HG02943 (cell line): ENCODE results near the gene TLN1.

Source experiments
- ATAC-seq: cut with Tn5 transposase; IDR thresholded peaks from one replicate; pipeline ENCODE4 v1.9.1; 2021; ENCODE audit warnings: mild to moderate bottlenecking, low read depth, moderate library complexity; ENCODE audit not compliant: unreplicated experiment

The TLN1 gene

DNA sequence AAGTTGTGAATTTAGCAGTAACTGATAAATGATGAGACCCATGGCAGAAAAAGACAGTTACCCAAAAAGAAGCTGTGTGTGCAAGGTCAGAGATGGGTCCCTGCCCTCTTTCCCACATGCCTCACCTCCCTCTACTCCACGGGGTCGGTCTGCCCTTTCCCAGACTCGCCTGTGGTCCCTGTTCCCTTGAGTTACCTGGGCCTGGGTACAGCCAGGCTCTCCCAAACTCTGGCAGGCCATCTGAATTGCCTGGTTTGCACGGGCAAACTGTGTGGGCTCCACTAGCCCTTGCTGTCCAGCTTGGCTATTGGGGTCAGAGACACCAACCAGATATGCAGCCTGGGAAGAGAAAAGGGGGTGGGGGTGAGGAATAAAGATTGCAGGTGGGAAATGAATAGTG lies 23.8 kb downstream of the TLN1 start:
- no peak for ATAC-seq

DNA sequence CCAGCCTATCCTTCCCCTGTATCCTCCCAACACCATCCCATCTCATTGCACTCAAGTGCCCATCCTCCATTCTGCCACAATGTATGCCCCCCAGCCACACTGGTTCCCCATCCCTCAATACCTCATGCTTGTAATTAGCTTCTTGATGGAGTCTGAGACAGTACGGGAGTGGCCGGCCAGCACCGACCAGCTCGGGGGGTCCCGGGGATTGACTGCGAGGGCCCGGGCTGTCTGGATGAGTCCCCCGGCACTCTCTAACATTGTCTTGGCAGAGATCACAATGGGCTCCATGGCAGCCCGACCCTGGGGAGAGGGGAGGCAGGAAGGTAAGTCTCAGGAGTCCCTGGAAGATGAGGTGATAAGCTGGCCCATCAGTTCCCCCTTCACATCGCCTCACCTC lies 25.0 kb downstream of the TLN1 start:
- no peak for ATAC-seq

DNA sequence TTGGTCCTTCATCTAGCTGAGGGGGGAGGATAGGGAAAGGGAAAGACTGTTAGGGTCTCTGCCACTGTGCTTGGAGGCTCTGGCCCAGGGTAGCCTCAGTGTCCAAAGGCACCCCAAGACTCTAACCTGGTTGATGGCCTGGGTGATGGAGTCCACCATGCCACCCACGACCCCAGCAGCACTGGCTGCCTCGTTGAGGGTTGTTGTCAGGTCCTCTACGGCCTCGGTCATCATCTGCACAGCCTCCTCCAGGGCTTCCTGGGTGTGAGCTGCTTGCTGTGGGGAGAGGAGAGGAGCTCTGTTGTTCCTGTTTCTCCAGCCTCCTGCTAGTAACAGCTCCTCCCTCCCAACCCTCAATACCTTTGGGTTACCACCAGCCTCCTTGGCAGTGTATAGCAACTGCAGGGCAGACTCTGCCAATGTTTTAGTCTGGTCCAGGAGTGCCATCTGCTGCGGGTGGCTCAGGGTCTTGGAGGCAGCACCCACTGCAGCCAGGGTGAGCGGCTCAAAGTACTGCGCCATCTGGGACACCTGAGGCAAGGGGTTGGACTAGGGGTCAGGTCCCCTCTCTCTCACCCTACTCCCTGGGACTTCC lies 26.1 kb downstream of the TLN1 start:
- ATAC-seq = no peak

DNA sequence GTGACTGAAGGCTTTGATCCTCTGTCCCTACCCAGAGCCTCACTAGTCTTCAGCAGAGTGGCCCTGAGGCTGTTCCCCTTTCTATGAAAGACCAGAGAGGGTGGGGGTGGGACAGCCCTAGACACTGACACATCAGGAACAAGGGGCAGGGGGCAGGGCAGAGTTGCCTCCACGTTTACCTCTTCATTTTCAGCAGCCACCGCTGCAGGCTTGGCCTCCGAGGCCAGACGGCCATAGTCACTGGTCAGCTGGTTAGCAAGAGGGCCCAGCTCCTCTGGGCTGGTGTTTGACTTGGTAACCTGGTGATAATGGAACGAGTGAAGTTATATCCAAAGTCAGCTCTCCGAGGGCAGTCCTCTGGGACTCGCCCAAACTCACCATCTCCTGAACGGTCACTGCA lies 26.6 kb downstream of the TLN1 start:
- no peak for ATAC-seq

DNA sequence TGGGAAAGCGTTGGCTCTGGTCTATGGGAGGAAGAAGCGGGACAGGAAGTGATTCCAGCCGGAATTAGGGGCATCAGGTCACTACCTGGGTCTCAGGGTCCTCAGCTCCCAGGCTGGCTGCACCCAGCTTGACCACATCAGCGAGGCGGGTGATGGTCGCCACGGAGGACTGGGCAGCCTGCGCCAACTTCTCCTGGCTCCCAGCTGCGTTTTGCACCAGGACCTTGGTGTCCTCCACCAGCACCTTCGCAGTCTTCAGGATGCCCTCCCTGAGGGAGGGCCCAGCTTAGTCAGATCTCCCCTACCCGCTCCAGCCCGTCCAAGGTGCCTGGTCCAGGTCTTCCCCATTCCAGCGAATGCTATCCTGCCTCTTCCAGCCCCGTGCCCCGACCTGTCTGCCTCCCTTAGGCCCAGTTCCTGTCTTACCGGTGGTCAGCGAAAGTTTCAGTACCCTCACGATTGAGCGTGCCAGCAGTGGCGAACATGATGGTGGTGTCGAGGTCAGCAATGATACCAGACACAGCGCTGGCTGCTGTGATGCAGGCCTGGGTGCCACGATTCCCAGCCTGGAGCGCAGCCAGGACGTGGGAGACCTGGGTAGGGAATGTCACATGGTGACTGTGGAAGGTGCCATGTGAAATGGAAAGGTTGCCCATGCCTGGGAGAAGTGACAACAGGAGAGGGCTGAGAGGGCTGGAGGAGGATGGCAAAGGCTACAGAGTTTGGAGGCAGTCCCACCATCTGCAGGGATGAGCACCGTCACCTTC lies 27.9 kb downstream of the TLN1 start:
- no peak for ATAC-seq

DNA sequence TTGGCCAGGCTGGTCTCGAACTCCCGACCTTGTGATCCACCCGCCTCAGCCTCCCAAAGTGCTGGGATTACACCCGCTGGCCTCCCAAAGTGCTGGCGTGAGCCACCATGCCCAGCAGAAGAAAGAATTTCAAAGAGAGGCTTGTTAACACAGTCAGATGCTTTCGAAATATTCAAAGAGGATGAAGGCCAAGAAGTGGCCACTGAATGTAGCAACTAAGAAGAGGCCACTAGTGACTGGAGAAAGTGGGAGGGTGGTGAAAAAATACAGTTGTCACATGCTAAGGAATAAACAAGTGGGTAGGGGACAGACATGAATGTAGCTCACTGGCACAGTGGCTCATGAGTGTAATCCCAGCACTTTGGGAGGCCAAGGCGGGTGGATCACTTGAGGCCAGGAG lies 29.3 kb downstream of the TLN1 start:
- no peak for ATAC-seq

DNA sequence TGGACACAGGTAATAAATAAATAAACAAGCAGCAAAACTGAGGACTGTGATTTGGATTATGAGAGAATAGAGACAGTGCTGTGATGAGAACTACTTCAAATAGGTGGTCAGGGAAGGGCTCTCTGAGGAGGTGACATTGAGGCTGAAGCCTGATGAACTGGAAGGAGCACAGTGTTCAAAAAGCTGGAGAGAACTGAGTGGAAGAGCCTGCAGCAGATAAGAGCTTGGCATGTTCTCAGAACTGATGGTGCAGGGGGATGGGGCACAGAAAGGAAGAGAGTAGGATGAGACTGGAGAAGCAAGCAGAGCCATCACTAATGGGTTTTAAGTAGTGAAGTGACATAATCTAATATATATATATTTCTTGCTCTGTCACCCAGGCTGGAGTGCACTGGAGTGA lies 31.1 kb downstream of the TLN1 start:
- ATAC-seq = no peak

DNA sequence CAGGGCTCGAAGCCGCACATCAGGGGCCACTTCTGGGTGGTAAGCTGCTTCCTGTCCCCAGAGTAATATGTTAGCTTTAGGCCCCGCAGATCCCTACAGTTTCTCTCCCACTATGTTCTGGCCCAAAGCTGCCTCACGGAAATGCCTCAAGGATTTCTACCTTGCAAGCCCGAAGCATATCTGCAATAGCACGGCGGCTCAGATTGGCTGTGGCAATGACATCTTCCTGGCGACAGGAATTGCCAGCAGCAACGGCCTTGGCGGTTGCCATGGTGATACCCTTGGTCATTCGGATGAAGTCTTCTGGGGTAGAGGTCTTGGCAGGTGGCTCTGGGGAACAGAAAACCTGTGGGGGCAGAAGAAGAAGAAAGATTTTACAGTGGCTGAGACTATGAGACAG lies 32.0 kb downstream of the TLN1 start:
- no peak for ATAC-seq

DNA sequence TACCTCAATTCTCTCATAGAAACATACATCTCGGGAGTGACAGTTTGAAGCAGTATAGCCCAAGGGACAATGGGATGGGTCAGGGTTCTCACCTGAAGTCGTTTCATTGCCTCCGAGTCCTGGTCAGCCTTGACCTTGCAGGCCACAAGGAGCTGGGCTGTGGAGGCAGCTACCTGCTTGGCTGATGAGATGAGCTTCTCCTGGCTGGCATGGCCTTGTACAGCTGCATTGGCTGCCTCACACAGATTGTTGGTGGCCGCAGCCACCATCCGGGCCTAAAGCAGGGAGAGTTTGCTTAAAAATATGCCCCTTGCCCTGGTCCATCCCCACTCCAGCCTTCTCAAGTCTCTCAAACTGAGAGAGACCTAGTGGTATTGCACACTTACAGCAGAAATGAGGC lies 33.8 kb downstream of the TLN1 start:
- no peak for ATAC-seq

DNA sequence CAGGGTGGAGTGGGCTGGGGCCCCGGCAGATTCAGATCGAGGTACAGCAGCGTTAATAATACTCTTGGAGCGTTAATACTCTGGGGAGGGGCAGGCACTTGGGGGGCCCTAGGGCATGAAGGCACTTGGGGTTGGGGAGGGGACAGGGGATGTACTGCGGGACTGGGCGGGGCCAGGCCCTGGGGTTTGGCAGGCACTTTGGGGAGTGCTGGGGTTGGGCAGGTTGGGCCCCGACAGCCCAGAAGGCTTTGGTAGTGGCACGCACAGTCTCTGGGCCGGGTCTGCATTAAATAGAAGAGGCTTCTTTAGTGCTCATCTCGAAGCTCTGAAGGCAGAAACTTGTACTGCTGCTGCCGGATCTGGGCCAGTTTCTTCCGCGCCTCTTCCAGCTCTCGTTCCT lies 34.5 kb downstream of the TLN1 start:
- ATAC-seq = no peak

DNA sequence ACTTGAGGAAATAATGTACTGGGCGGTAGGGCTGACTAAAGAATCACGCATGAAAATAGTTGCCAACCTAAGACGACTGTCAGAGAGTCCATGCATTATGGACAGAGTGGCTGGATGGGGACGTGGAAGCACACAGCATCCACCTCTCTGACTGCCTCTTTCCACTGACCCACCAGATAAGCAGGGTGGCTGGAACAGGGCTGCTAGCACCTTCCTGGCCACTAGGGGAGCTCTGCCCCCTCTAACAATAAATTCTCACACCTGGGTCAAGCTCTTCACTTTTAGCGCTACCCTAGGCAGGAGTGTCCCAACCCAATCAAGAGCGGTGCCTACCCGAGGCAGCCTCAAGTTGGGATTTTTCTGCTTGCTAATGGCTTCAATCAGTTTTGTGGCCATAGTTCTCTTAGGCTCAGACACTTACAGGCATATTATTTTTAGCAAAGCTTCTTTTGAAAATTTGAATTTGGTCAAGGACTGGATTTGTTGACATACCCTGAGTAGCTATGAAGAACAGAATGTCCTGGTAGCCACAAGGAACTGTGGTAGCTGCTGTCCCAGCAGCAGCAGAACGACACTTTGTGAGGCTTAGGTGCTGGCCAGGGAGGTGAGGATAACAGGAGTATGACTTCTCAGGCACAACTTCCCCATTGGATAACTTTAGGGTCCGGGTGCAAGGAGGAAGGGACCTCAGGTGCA lies 35.3 kb downstream of the TLN1 start:
- ATAC-seq = no peak

DNA sequence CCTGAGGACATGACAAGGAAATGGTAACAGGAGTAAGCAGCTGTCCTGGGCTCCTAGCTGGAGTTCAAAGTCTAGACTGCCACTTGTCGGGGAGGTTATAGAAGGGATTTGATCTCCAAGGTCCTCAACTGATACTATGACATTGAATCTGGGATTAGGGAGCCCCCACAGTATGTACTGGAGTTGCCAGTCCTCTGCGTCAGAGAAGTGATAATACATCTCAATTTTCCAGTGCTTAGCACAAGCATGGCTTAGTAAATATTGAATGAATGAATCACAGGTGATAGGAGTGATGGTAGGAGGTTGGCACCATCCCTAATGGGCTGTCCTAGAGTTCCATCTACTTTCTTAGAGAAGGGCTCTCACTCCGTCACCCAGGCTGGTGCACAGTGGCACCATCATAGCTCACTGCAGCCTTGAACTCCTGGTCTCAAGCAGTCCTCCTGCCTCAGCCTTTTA lies 36.0 kb downstream of the TLN1 start:
- ATAC-seq = no peak

DNA sequence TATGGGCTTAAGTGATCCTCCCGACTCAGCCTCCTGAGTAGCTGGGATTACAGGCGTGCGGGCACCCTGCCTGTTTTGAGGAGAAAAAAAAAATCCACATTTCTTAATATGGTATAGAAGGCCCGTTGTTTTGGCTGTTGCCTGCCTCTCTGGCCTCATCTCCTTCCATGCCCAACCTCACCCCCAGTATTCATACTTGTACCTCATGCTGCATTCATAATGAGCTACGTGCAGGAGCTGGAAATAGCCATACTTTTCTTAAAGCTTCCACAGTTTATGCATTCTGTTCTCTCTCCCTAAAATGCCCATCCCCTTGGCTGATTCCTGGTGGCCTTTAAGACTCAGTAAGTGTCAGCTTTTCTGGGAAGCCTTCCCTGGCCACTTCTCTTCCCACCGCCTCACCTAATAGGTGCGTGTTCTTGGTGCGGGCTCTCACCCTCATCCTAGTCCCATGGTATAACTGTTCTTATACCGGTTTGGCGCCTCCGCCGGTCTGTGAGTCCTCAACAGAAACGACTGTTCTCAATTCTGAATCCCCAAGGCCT lies 40.2 kb downstream of the TLN1 start:
- ATAC-seq = no peak

DNA sequence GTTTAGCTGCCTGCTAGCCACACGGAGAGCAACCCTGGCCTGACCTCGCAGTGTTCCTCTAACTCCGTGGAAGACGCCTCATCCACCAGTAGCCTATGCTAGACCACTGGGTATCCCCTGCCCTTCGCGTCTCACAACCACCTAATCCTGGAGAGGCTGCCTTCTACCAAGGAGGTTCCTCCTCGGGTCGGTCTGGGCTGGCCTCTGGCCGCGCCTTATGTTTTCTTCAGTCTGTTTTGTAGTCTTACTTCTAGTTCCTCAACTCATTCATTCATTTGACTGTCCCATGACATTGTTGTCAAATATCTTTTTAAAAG lies 40.7 kb downstream of the TLN1 start:
- ATAC-seq = no peak

DNA sequence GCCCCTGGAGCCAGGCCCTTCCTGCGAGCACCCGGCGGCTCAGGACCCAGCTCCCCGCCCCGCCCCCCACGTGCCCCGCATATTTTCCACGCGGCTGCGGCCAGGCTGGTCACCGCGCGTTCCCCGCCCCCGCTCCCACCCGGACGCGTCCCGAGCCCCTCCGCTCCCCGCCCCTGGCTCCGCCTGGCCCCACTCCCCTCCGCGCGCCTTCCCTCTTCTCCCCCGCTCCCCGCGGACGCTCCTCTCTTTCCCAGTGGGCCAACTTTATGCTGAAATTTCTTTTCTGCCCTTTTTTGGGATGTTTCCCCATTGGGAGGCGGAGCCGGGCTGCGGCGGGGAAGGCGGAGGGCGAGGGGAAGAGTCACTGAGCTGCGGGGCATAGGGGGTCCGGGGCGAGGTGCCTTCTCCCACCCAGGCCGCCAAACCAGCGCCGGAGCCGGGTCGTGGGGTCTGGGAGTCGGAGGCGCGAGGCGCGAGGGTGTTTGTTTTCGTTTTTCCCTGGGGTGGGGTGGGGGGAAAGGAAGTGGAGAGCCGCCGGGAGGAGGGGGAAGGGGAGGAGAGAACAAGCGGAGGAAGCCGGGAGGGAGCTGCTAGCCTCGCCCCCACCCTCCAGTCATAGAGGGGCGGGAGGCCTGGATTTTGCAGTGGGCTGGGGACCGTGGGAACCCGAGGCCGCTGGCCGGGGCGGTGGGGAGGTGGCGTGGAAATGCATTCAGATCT lies 41.2 kb downstream of the TLN1 start:
- no peak for ATAC-seq

DNA sequence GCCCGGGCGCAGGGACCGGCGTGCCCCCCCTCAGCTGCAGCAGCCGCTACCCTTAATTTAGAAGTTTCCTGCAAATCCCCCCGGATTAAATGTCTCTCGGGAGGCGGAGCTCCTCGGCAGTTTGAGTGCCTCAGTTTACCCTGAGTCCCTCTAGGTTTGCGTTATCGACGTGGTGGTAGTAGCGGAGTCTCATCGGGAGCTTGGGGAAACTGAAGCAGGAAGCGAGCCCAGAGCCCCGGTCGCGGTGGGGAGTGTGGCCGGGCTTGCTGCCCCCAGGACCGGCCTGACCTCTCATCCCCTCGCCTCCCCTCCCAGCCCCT lies 41.7 kb downstream of the TLN1 start:
- no peak for ATAC-seq

DNA sequence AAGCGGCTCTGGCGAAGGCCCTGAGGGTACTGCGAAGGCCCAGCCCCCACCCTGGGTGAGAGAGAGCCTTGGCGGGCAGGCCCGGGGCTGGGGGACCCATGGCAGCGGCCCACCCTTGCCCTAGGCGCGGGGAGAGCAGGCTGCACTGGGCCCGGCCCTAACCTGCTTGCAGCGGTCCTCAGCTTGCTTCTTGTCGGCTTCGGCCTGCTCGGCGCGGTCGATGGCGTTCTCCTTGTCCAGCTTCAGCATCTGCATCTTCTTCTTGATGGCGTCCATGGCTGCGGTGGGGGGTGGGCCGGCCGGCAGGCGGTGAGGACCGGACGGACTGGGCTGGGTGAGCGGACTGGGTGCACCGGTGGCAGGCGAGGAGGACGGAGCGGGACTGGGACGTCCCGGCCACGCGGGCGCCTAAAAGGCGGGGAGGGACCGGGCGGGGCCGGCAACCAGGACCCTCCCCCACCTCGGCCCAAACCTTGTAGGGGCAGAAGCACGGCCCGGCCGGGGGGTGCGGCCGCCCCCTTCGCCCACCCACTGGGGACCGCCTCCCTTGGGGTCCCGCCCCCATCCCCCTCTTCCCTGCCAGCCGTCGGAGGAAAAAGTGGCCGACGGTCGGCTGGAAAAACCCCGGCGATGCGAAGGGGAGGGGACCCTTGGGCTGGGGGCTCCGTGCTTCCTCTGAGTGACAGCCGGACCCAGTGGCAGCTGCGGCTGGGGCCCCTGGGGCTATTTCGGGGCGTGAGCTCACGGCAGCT lies 42.3 kb downstream of the TLN1 start, which contains the start of gene TPM2:
TPM2 (minus strand) TSS at position 384 of the 752 bp plus-strand sequence; CDS start at position 276, 108 bp downstream.
- ATAC-seq = no peak

DNA sequence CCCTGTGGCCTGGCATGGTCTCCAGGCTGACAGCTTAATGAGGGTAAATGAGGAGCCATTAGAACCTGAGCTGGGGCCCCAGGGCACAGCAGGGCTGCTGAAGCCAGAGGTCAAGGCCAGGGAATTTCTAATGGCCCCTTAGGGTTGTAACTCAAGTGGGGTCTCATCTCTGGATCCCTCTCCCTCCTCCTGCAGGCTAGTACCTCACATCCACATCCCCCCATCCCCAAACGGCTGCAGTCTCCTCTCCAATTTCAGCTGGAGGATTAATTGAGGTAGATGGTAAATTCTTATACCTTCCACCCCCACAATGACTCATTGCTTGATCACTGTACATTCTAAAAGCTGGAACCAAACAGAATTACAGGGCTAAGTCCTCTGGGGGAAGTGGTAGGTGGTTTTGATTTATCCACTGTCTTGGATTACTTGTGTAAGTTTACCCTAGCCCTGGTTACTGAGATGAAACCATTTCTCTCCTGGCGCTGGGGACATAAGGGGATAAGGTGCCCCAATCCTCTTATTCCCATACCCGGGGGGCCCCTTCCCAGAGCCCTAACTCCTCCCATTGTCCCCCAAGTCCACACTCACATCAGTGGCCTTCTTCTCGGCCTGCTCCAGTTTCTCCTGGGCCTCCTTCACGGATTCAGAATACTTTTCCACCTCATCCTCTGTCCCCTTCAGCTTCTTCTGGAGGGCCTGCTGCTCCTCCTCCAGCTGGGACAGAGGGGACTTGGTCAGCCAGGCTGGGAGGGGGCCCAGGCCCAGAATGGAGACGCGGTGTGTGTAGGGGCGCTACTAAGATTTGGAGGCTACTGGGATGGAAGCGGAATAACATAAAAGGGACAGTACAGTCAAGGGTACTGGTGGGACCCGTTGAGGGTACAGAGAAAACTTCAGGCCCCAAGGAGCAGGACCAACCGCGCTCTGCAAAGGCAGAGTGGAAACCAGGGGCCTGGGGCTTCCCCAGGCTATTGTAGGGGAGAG lies 43.1 kb downstream of the TLN1 start:
- no peak for ATAC-seq

DNA sequence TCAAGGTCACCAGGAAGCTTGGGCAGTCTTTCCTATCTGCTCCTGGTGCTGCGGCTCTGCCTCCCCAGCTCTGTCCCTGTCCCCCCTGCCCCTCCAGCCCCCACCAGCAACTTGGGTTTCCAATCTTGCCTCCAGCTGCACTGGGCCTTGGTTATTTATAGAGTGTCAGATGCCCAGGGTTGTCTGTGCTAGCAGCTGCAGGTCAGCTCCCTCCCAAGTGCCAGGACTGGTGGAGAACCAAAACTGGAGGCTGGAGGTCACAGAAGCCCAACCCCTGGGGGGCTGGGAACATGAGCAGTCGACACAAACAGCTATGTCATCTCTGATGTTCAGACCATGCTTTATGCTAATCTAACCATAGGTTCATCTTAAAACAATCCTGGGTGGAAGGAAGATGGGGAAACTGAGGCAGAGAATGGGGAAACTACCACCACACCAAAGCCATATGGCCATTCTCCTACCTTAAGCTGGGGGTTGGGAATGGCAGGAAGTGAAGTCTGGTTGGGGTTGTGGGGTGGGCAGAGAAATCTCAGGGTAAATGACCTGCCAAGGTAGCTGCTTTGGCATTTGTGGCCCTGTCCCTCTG lies 43.9 kb downstream of the TLN1 start:
- no peak for ATAC-seq
